Neural cell (in vitro differentiated cells): Measurements from ENCODE around the gene MDM4. TPM values are rescaled to one million over a fixed set of nuclear protein-coding genes. Genes with fewer than 3 reads are reported as not detected.

Source experiments
- H2AFZ ChIP-seq: fragments of 200-600, 300-800 bp; sonication (generic), shearing (Covaris generic); 2 replicates; pipeline ENCODE4 v1.6.0; 2014; ENCODE audit warnings: low read depth, mild to moderate bottlenecking, antibody characterized with exemption, low read length, moderate library complexity
- H3F3A ChIP-seq: fragments of 200-600 bp; shearing (Covaris generic); 2 replicates; pipeline ENCODE4 v1.6.1; 2016; ENCODE audit warnings: mild to moderate bottlenecking, moderate library complexity, mixed read lengths, antibody characterized with exemption, low read length; ENCODE audit not compliant: insufficient read depth, poor library complexity, severe bottlenecking
- H3K27ac ChIP-seq: fragments of 200-600, 300-800 bp; sonication (generic), shearing (Covaris generic); 2 replicates; pipeline ENCODE4 v1.5.1; 2014; ENCODE audit warnings: mild to moderate bottlenecking, low read length, moderate library complexity
- H3K27me3 ChIP-seq: fragments of 300-800, 200-600 bp; sonication (generic), shearing (Covaris generic); 2 replicates; pipeline ENCODE4 v1.6.0; 2014; ENCODE audit warnings: mild to moderate bottlenecking, low read depth, low read length, moderate library complexity; ENCODE audit not compliant: insufficient read depth
- H3K36me3 ChIP-seq: fragments of 300-800, 200-600 bp; sonication (generic), shearing (Covaris generic); 2 replicates; pipeline ENCODE4 v1.5.1; 2014; ENCODE audit warnings: mild to moderate bottlenecking, antibody characterized with exemption, low read length, moderate library complexity; ENCODE audit not compliant: insufficient read depth
- H3K4me2 ChIP-seq: fragments of 300-800, 200-600 bp; sonication (generic), shearing (Covaris generic); 2 replicates; pipeline ENCODE4 v1.6.0; 2014; ENCODE audit warnings: mild to moderate bottlenecking, low read length
- H3K4me3 ChIP-seq: fragments of 300-800, 200-600 bp; sonication (generic), shearing (Covaris generic); 2 replicates; pipeline ENCODE4 v1.5.1; 2014; ENCODE audit warnings: mild to moderate bottlenecking, low read length, moderate library complexity
- H3K79me2 ChIP-seq: fragments of 200-600 bp; shearing (Covaris generic); replicated peaks from 2 replicates; pipeline ENCODE4 v1.6.0; 2014; ENCODE audit warnings: mild to moderate bottlenecking, low read length, moderate library complexity; ENCODE audit not compliant: insufficient read depth
- H3K9ac ChIP-seq: fragments of 300-800, 200-600 bp; sonication (generic), shearing (Covaris generic); 2 replicates; pipeline ENCODE4 v1.6.1; 2016; ENCODE audit warnings: mild to moderate bottlenecking, low read length, mixed read lengths
- H3K9me2 ChIP-seq: fragments of 200-600 bp; shearing (Covaris generic); 2 replicates; pipeline ENCODE4 v1.6.1; 2016; ENCODE audit warnings: mild to moderate bottlenecking, low read length, mixed read lengths; ENCODE audit not compliant: insufficient read depth
- H3K9me3 ChIP-seq: fragments of 200-600, 300-800 bp; sonication (generic), shearing (Covaris generic); 2 replicates; pipeline ENCODE4 v1.6.1; 2016; ENCODE audit warnings: mild to moderate bottlenecking, mixed run types, low read length, moderate library complexity, mixed read lengths
- H4K20me1 ChIP-seq: fragments of 200-600 bp; shearing (Covaris generic); 2 replicates; pipeline ENCODE4 v1.6.1; 2016; ENCODE audit warnings: mild to moderate bottlenecking, mixed run types; ENCODE audit not compliant: insufficient read depth
- EP300 ChIP-seq: fragments of 450-650 bp; conservative IDR thresholded peaks from 2 replicates; pipeline ENCODE4 v1.6.1; 2014; ENCODE audit warnings: antibody characterized with exemption, mild to moderate bottlenecking, moderate library complexity; ENCODE audit not compliant: poor library complexity, severe bottlenecking
- EZH2 ChIP-seq: fragments of 200-600, 300-800 bp; shearing (Covaris generic), sonication (generic); IDR thresholded peaks from 2 replicates; pipeline ENCODE4 v1.6.1; 2014; ENCODE audit warnings: antibody characterized with exemption, low read length, borderline replicate concordance, mild to moderate bottlenecking; ENCODE audit not compliant: insufficient read depth, poor library complexity, severe bottlenecking
- MXI1 ChIP-seq: fragments of 450-650 bp; conservative IDR thresholded peaks from 2 replicates; pipeline ENCODE4 v1.6.1; 2014; ENCODE audit warnings: antibody characterized with exemption, mild to moderate bottlenecking; ENCODE audit not compliant: poor library complexity, severe bottlenecking
- POLR2AphosphoS5 ChIP-seq: IDR thresholded peaks from 2 replicates; pipeline ENCODE4 v1.6.1; 2012
- polyA plus RNA-seq: library from polyadenylated mRNA; depleted of rRNA; stranded (reverse); fragments of >200 nt; gene quantifications from 2 replicates; pipeline ENCODE4 v1.2.3, GENCODE V29; 2014
- TF ChIP-seq, protein P1 (sequence below): fragments of 450-650 bp; IDR thresholded peaks from 2 replicates; pipeline ENCODE4 v1.5.1; 2014; ENCODE audit warnings: antibody characterized with exemption, mild to moderate bottlenecking, moderate library complexity; ENCODE audit not compliant: poor library complexity, severe bottlenecking
- TF ChIP-seq, protein P2 (sequence below): IDR thresholded peaks from 2 replicates; pipeline ENCODE4 v1.6.1; 2012; ENCODE audit warnings: borderline replicate concordance

MDM4 gene
- polyA plus RNA-seq, 1 donor from 2014 or later, result 36.8 TPM

DNA sequence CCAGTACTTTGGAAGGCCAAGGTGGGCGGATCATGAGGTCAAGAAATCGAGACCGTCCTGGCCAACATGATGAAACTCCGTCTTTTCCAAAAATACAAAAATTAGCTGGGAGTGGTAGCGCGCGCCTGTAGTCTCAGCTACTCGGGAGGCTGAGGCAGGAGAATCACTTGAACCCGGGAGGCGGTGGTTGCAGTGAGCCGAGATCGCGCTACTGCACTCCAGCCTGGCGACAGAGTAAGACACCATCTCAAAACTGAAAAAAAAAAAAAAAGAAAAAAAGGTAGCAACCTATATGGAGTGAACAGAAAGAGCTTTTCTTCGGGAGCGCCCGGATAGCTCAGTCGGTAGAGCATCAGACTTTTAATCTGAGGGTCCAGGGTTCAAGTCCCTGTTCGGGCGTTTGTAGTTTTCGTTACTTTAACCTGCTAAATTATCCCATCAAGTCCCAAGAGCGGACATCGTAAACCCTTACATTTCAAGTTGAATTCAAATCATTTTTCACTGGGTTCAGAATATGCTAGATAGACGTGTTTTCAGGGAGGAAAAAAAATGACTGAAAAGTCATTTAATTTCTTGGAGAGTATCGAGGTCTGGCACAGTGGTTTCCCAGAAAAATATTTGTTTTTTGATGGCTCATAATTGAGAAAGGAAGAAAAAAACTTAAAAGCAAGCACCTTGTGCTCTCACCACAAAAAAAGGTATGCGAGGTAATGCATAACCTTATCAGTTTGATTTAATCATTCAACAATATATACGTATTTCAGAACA, 9.8 kb upstream of the MDM4 start:
- Histone ChIP-seq H3K9me3 (no peaks in the 10 kb centered on the region), H3K4me3 (peak overlapping the region; percentile 67), H3K27me3 (no peaks in the 10 kb centered on the region), H3K4me2 (peak overlapping the region; percentile 60), H3K79me2 (no peaks in the 10 kb centered on the region), H3F3A (peaks cover 7% of the 10 kb centered on the region), H4K20me1 (no peaks in the 10 kb centered on the region), H3K36me3 (no peaks in the 10 kb centered on the region), H3K9ac (peak overlapping the region; percentile 38), H3K27ac (peak overlapping the region; percentile 75), H3K9me2 (no peaks in the 10 kb centered on the region), H2AFZ (peak overlapping the region; percentile 36)
- TF ChIP-seq POLR2AphosphoS5 (no peak), MXI1 (no peak), EP300 (peak; percentile 7), EZH2 (no peak)
- TF ChIP-seq, protein P1, sequence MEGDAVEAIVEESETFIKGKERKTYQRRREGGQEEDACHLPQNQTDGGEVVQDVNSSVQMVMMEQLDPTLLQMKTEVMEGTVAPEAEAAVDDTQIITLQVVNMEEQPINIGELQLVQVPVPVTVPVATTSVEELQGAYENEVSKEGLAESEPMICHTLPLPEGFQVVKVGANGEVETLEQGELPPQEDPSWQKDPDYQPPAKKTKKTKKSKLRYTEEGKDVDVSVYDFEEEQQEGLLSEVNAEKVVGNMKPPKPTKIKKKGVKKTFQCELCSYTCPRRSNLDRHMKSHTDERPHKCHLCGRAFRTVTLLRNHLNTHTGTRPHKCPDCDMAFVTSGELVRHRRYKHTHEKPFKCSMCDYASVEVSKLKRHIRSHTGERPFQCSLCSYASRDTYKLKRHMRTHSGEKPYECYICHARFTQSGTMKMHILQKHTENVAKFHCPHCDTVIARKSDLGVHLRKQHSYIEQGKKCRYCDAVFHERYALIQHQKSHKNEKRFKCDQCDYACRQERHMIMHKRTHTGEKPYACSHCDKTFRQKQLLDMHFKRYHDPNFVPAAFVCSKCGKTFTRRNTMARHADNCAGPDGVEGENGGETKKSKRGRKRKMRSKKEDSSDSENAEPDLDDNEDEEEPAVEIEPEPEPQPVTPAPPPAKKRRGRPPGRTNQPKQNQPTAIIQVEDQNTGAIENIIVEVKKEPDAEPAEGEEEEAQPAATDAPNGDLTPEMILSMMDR, result no peak
- TF ChIP-seq, protein P2, sequence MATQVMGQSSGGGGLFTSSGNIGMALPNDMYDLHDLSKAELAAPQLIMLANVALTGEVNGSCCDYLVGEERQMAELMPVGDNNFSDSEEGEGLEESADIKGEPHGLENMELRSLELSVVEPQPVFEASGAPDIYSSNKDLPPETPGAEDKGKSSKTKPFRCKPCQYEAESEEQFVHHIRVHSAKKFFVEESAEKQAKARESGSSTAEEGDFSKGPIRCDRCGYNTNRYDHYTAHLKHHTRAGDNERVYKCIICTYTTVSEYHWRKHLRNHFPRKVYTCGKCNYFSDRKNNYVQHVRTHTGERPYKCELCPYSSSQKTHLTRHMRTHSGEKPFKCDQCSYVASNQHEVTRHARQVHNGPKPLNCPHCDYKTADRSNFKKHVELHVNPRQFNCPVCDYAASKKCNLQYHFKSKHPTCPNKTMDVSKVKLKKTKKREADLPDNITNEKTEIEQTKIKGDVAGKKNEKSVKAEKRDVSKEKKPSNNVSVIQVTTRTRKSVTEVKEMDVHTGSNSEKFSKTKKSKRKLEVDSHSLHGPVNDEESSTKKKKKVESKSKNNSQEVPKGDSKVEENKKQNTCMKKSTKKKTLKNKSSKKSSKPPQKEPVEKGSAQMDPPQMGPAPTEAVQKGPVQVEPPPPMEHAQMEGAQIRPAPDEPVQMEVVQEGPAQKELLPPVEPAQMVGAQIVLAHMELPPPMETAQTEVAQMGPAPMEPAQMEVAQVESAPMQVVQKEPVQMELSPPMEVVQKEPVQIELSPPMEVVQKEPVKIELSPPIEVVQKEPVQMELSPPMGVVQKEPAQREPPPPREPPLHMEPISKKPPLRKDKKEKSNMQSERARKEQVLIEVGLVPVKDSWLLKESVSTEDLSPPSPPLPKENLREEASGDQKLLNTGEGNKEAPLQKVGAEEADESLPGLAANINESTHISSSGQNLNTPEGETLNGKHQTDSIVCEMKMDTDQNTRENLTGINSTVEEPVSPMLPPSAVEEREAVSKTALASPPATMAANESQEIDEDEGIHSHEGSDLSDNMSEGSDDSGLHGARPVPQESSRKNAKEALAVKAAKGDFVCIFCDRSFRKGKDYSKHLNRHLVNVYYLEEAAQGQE, result no peak

DNA sequence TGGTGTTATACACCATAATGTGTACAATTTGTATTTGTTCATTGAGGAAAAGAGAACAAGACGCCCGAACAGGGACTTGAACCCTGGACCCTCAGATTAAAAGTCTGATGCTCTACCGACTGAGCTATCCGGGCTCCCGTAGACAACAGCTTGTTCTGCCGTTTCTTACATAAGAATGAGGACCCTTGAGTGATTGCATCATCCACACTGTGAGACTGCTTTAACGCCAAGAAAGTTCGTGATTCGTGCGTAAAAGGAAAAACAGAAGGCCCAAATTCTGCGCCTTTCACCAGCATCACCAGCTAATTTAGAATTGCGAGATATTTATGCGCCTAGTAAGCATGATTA, 9.3 kb upstream of the MDM4 start:
- Histone ChIP-seq H4K20me1 (no peaks in the 10 kb centered on the region), H3K27ac (peak overlapping the region; percentile 75), H3K9me3 (no peaks in the 10 kb centered on the region), H3K9ac (peak overlapping the region; percentile 72), H3K4me3 (peak overlapping the region; percentile 67), H3K4me2 (peak overlapping the region; percentile 60), H3K27me3 (no peaks in the 10 kb centered on the region), H3F3A (peaks cover 7% of the 10 kb centered on the region), H2AFZ (peak overlapping the region; percentile 83), H3K9me2 (no peaks in the 10 kb centered on the region), H3K36me3 (no peaks in the 10 kb centered on the region), H3K79me2 (no peaks in the 10 kb centered on the region)
- TF ChIP-seq, protein P1, result no peak
- TF ChIP-seq, protein P2, result peak; percentile 18
- TF ChIP-seq POLR2AphosphoS5, result peak; percentile 30
- peak; percentile 14 for TF ChIP-seq EP300
